Endothelial cell of umbilical vein (primary cell): Measurements from ENCODE around the gene SRPK1.

Experiments used
- CTCF ChIP-seq, 2 donors: IDR thresholded peaks; 1 replicate in 1 of 2; 2 replicates in 1 of 2; pipeline ENCODE4 v1.5.1; 2011; ENCODE audit warnings: low read length in 2 of 2, mild to moderate bottlenecking in 2 of 2, moderate library complexity in 2 of 2, control low read depth in 1 of 2, inconsistent platforms in 1 of 2, low read depth in 1 of 2; ENCODE audit not compliant: insufficient read depth in 1 of 2; ENCODE audit errors: extremely low read depth in 1 of 2
- POLR2A ChIP-seq: IDR thresholded peaks from 2 replicates; pipeline ENCODE4 v1.6.1; 2012; ENCODE audit warnings: low read depth, mild to moderate bottlenecking, control low read depth, low read length

GRCh38 chr6:35811699-35811995 lies 109.3 kb downstream of the SRPK1 start:
- TF ChIP-seq CTCF (IDR thresholded peaks at IDR 0.05; ENCODE audit: extremely low read depth in 1 of 2, insufficient read depth in 1 of 2, low read depth in 1 of 2, low read length in 2 of 2) (no peak), POLR2A (no peak)
